Activated T-helper 17 cell treated with anti-CD3 and anti-CD28 coated beads, Interleukin-2, amount 50 U/mL, for 72 hours (primary cell): ENCODE data around the gene ACKR1. TPM values are rescaled to one million over a fixed set of nuclear protein-coding genes. Genes with fewer than 3 reads are reported as not detected.

Experiments
- ATAC-seq: fragments of 150-1000 bp; cut with Tn5 transposase; replicated peaks from 2 replicates; pipeline ENCODE4 v1.10.0; 2021; ENCODE audit warnings: mild to moderate bottlenecking, moderate library complexity
- H3K27ac Mint-ChIP-seq: one replicate; pipeline ENCODE4 v1.8.0; 2022; ENCODE audit warnings: mixed read lengths
- H3K27me3 Mint-ChIP-seq: one replicate; pipeline ENCODE4 v1.8.0; 2022; ENCODE audit warnings: mixed read lengths
- H3K36me3 Mint-ChIP-seq: one replicate; pipeline ENCODE4 v1.8.0; 2022; ENCODE audit warnings: low read depth, mild to moderate bottlenecking, mixed read lengths
- H3K4me1 Mint-ChIP-seq: one replicate; pipeline ENCODE4 v1.8.0; 2022; ENCODE audit warnings: mixed read lengths
- H3K4me3 Mint-ChIP-seq: one replicate; pipeline ENCODE4 v1.8.0; 2022; ENCODE audit warnings: mild to moderate bottlenecking, mixed read lengths
- H3K9me3 Mint-ChIP-seq: one replicate; pipeline ENCODE4 v1.8.0; 2022; ENCODE audit warnings: mixed read lengths
- total RNA-seq, 2 donors: library from RNA; stranded (reverse); gene quantifications; one replicate each; pipeline ENCODE4 v1.2.3, GENCODE V29; 2022

The ACKR1 gene
- total RNA-seq, 2 donors from 2014 or later: not detected

- Mint-ChIP-seq H3K27ac (no peak overlapping the region), H3K27me3 (peaks cover 40% of the 10 kb centered on the region), H3K4me3 (no peak overlapping the region), H3K4me1 (no peaks in the 10 kb centered on the region), H3K9me3 (no peaks in the 10 kb centered on the region), H3K36me3 (no peaks in the 10 kb centered on the region)
- no peak for ATAC-seq
These were observed 18.3 kb downstream of the ACKR1 start for GRCh38 chr1:159223004-159223403.

- peaks cover 26% of the 10 kb centered on the region for H3K27me3 Mint-ChIP-seq
- no peak overlapping the region for H3K4me3 Mint-ChIP-seq
- no peak for ATAC-seq
- no peak overlapping the region for H3K27ac Mint-ChIP-seq
- H3K4me1 Mint-ChIP-seq: no peaks in the 10 kb centered on the region
- no peaks in the 10 kb centered on the region for H3K9me3 Mint-ChIP-seq
- H3K36me3 Mint-ChIP-seq: no peaks in the 10 kb centered on the region
These were observed 23.9 kb downstream of the ACKR1 start for GRCh38 chr1:159228554-159228953.

GRCh38 chr1:159229260-159229885 is 24.7 kb downstream of the ACKR1 start:
- Mint-ChIP-seq H3K36me3 (no peaks in the 10 kb centered on the region), H3K27me3 (peaks cover 21% of the 10 kb centered on the region), H3K4me1 (no peaks in the 10 kb centered on the region), H3K9me3 (no peaks in the 10 kb centered on the region), H3K27ac (no peak overlapping the region), H3K4me3 (no peak overlapping the region)
- no peak for ATAC-seq

- Mint-ChIP-seq H3K27me3 (peaks cover 23% of the 10 kb centered on the region), H3K36me3 (no peaks in the 10 kb centered on the region), H3K9me3 (no peaks in the 10 kb centered on the region), H3K27ac (no peak overlapping the region), H3K4me1 (no peaks in the 10 kb centered on the region), H3K4me3 (no peak overlapping the region)
- no peak for ATAC-seq
These were observed 25.2 kb downstream of the ACKR1 start for GRCh38 chr1:159229896-159230295.

- H3K9me3 Mint-ChIP-seq: peaks cover 5% of the 10 kb centered on the region
- peak; percentile 64 for ATAC-seq
- no peaks in the 10 kb centered on the region for H3K4me1 Mint-ChIP-seq
- H3K27ac Mint-ChIP-seq: no peak overlapping the region
- H3K4me3 Mint-ChIP-seq: no peak overlapping the region
- H3K36me3 Mint-ChIP-seq: no peaks in the 10 kb centered on the region
- peaks cover 19% of the 10 kb centered on the region for H3K27me3 Mint-ChIP-seq
These were observed 35.0 kb downstream of the ACKR1 start for GRCh38 chr1:159239551-159240220.

- peaks cover 5% of the 10 kb centered on the region for H3K9me3 Mint-ChIP-seq
- no peak overlapping the region for H3K27ac Mint-ChIP-seq
- H3K4me3 Mint-ChIP-seq: no peak overlapping the region
- no peaks in the 10 kb centered on the region for H3K36me3 Mint-ChIP-seq
- peaks cover 36% of the 10 kb centered on the region for H3K27me3 Mint-ChIP-seq
- ATAC-seq: no peak
- H3K4me1 Mint-ChIP-seq: no peaks in the 10 kb centered on the region
These were observed 42.6 kb downstream of the ACKR1 start for GRCh38 chr1:159247266-159247665.

GRCh38 chr1:159248311-159248710 is 43.6 kb downstream of the ACKR1 start:
- H3K9me3 Mint-ChIP-seq: peaks cover 5% of the 10 kb centered on the region
- no peak for ATAC-seq
- H3K4me3 Mint-ChIP-seq: no peak overlapping the region
- peaks cover 42% of the 10 kb centered on the region for H3K27me3 Mint-ChIP-seq
- H3K36me3 Mint-ChIP-seq: no peaks in the 10 kb centered on the region
- no peak overlapping the region for H3K27ac Mint-ChIP-seq
- no peaks in the 10 kb centered on the region for H3K4me1 Mint-ChIP-seq

GRCh38 chr1:159250638-159251216 is 46.1 kb downstream of the ACKR1 start:
- Mint-ChIP-seq H3K9me3 (no peaks in the 10 kb centered on the region), H3K4me1 (no peaks in the 10 kb centered on the region), H3K4me3 (no peak overlapping the region), H3K36me3 (no peaks in the 10 kb centered on the region), H3K27ac (no peak overlapping the region), H3K27me3 (peaks cover 34% of the 10 kb centered on the region)
- no peak for ATAC-seq

Other genes starting within 250 kb of the ACKR1 start
- 100 to 1,000 TPM; 187 to 217 TPM for gene IFI16, start 195.0 kb upstream of the ACKR1 start, total RNA-seq
- gene AIM2, start 128.1 kb upstream of the ACKR1 start, total RNA-seq: 100 to 1,000 TPM in 1 of 2 donors, 10 to 100 TPM in 1; 47.2 to 123 TPM
- gene CADM3, start 33.3 kb upstream of the ACKR1 start, total RNA-seq: not detected
- gene FCER1A, start 97.5 kb downstream of the ACKR1 start, total RNA-seq: not detected
- gene OR10J4, start 227.3 kb downstream of the ACKR1 start, total RNA-seq: not detected
- gene OR10J1, start 234.8 kb downstream of the ACKR1 start, total RNA-seq: not detected